A549 (cell line): ENCODE results near the gene ZNF184.
"Not testable (repeated sequence)": the region's sequence is repeated elsewhere in the genome, so short reads cannot be mapped to it uniquely, and the experiment has no call there.

Experiments
- EP300 ChIP-seq, 2 experiments: fragments of >200 bp; sonication (Bioruptor Twin); formaldehyde crosslinking; IDR thresholded peaks; 2 replicates in 1 of 2; 3 replicates in 1 of 2; pipeline ENCODE4 v1.6.1; 2016 to 2017
- GATA3 ChIP-seq: IDR thresholded peaks from 2 replicates; pipeline ENCODE4 v1.6.1; 2012; ENCODE audit warnings: borderline replicate concordance
- MAZ ChIP-seq: fragments of 150-350 bp; IDR thresholded peaks from 2 replicates; pipeline ENCODE4 v1.6.1; 2014; ENCODE audit warnings: antibody characterized with exemption, low read depth, low read length, borderline replicate concordance
- MYC ChIP-seq: IDR thresholded peaks from 2 replicates; pipeline ENCODE4 v1.6.1; 2012; ENCODE audit warnings: mild to moderate bottlenecking, inconsistent platforms, low read length, improper control_type of control experiment, borderline replicate concordance
- PHF8 ChIP-seq: fragments of 200-600 bp; sonication (generic); IDR thresholded peaks from 2 replicates; pipeline ENCODE4 v1.6.1; 2016; ENCODE audit warnings: low read depth, mild to moderate bottlenecking, antibody characterized with exemption, moderate library complexity, borderline replicate concordance
- POLR2A ChIP-seq: IDR thresholded peaks from 2 replicates; pipeline ENCODE4 v1.6.1; 2012; ENCODE audit warnings: mild to moderate bottlenecking, low read length
- POLR2AphosphoS2 ChIP-seq: conservative IDR thresholded peaks from 2 replicates; pipeline ENCODE4 v1.6.1; 2012; ENCODE audit warnings: low read length, improper control_type of control experiment, inconsistent platforms
- RAD21 ChIP-seq, 2 experiments: fragments of >200 bp in 1 of 2; sonication (Bioruptor Twin) in 1 of 2; formaldehyde crosslinking in 1 of 2; IDR thresholded peaks in 1 of 2; conservative IDR thresholded peaks in 1 of 2; 2 replicates in 1 of 2; 3 replicates in 1 of 2; pipeline ENCODE4 v1.6.1; 2012 to 2018; ENCODE audit warnings: inconsistent platforms in 1 of 2
- RFX5 ChIP-seq: fragments of 450-650 bp; IDR thresholded peaks from 2 replicates; pipeline ENCODE4 v1.7.1; 2014; ENCODE audit warnings: antibody characterized with exemption, mild to moderate bottlenecking, moderate library complexity
- SMC3 ChIP-seq: fragments of >200 bp; sonication (Bioruptor Twin); formaldehyde crosslinking; IDR thresholded peaks from 3 replicates; pipeline ENCODE4 v1.6.1; 2018; ENCODE audit warnings: inconsistent platforms
- TF ChIP-seq, protein P1 (sequence below): fragments of >200 bp; sonication (Bioruptor Twin); formaldehyde crosslinking; IDR thresholded peaks from 3 replicates; pipeline ENCODE4 v1.5.1; 2016
- TF ChIP-seq, protein P2 (sequence below): fragments of >200 bp; sonication (Bioruptor Twin); formaldehyde crosslinking; IDR thresholded peaks from 3 replicates; pipeline ENCODE4 v1.6.1; 2016

DNA sequence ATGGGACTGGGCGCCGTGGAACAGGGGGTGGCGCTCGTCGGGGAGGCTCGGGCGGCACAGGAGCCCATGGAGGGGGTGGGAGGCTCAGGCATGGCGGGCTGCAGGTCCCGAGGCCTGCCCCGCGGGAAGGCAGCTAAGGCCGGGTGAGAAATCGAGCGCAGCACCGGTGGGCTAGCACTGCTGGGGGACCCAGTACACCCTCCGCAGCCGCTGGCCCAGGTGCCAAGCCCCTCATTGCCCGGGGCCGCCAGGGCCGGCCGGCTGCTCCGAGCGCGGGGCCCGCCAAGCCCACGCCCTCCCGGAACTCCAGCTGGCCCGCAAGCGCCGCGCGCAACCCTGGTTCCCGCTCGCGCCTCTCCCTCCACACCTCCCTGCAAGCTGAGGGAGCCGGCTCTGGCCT lies 48.1 kb downstream of the ZNF184 start:
- TF ChIP-seq, protein P1, sequence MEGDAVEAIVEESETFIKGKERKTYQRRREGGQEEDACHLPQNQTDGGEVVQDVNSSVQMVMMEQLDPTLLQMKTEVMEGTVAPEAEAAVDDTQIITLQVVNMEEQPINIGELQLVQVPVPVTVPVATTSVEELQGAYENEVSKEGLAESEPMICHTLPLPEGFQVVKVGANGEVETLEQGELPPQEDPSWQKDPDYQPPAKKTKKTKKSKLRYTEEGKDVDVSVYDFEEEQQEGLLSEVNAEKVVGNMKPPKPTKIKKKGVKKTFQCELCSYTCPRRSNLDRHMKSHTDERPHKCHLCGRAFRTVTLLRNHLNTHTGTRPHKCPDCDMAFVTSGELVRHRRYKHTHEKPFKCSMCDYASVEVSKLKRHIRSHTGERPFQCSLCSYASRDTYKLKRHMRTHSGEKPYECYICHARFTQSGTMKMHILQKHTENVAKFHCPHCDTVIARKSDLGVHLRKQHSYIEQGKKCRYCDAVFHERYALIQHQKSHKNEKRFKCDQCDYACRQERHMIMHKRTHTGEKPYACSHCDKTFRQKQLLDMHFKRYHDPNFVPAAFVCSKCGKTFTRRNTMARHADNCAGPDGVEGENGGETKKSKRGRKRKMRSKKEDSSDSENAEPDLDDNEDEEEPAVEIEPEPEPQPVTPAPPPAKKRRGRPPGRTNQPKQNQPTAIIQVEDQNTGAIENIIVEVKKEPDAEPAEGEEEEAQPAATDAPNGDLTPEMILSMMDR, result not testable (repeated sequence)
- not testable (repeated sequence) for TF ChIP-seq MAZ; RAD21 (conservative IDR thresholded peaks at IDR 0.05 in 1 of 2, IDR thresholded peaks at IDR 0.05 in 1 of 2); MYC; POLR2A; SMC3; RFX5; EP300 (IDR thresholded peaks at IDR 0.05); POLR2AphosphoS2; GATA3; PHF8
- TF ChIP-seq, protein P2, sequence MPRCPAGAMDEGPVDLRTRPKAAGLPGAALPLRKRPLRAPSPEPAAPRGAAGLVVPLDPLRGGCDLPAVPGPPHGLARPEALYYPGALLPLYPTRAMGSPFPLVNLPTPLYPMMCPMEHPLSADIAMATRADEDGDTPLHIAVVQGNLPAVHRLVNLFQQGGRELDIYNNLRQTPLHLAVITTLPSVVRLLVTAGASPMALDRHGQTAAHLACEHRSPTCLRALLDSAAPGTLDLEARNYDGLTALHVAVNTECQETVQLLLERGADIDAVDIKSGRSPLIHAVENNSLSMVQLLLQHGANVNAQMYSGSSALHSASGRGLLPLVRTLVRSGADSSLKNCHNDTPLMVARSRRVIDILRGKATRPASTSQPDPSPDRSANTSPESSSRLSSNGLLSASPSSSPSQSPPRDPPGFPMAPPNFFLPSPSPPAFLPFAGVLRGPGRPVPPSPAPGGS, result not testable (repeated sequence)
